GM18870 (cell line): ENCODE measurements around the gene TXK.

Experiments used
- ATAC-seq: cut with Tn5 transposase; IDR thresholded peaks from one replicate; pipeline ENCODE4 v1.9.1; 2021; ENCODE audit warnings: moderate library complexity; ENCODE audit not compliant: unreplicated experiment

The TXK gene

GRCh38 chr4:48138511-48138910 is 4.5 kb upstream of the TXK start:
- ATAC-seq, result no peak

- no peak for ATAC-seq
Observed at GRCh38 chr4:48137846-48138245, 3.8 kb upstream of the TXK start.

- no peak for ATAC-seq
Observed at GRCh38 chr4:48133669-48134068, 381 bp downstream of the TXK start.

GRCh38 chr4:48131736-48132135 is 2.3 kb downstream of the TXK start:
- ATAC-seq, result no peak

GRCh38 chr4:48130100-48130499 is 4.0 kb downstream of the TXK start:
- no peak for ATAC-seq

GRCh38 chr4:48129307-48130014 is 4.6 kb downstream of the TXK start:
- no peak for ATAC-seq

- ATAC-seq, result peak; percentile 96
Observed at GRCh38 chr4:48127682-48128404, 6.2 kb downstream of the TXK start.

GRCh38 chr4:48127231-48127630 is 6.8 kb downstream of the TXK start:
- ATAC-seq, result no peak

GRCh38 chr4:48126621-48127020 is 7.4 kb downstream of the TXK start:
- no peak for ATAC-seq

GRCh38 chr4:48124870-48125269 is 9.2 kb downstream of the TXK start:
- ATAC-seq, result no peak

GRCh38 chr4:48122756-48123155 is 11.3 kb downstream of the TXK start:
- no peak for ATAC-seq

GRCh38 chr4:48121180-48121579 is 12.9 kb downstream of the TXK start:
- no peak for ATAC-seq

GRCh38 chr4:48120132-48120531 is 13.9 kb downstream of the TXK start:
- ATAC-seq, result no peak

- no peak for ATAC-seq
Observed at GRCh38 chr4:48119646-48120045, 14.4 kb downstream of the TXK start.

GRCh38 chr4:48118081-48118480 is 16.0 kb downstream of the TXK start:
- ATAC-seq, result no peak

GRCh38 chr4:48116582-48116981 is 17.5 kb downstream of the TXK start:
- no peak for ATAC-seq

GRCh38 chr4:48114412-48114811 is 19.6 kb downstream of the TXK start:
- no peak for ATAC-seq

- ATAC-seq, result no peak
Observed at GRCh38 chr4:48112017-48112667, 21.9 kb downstream of the TXK start.

- no peak for ATAC-seq
Observed at GRCh38 chr4:48110452-48110978, 23.5 kb downstream of the TXK start.

GRCh38 chr4:48109413-48110263 is 24.4 kb downstream of the TXK start:
- peak; percentile 68 for ATAC-seq
